HEK293 (cell line): Measurements from ENCODE around the gene TBCC.

Experiments used
- CTCF ChIA-PET: fragments of 350-600 bp; formaldehyde crosslinking; extraction: SDS; loops from one replicate; lab custom pipeline; 2021; ENCODE audit warnings: antibody characterized with exemption; lab: Yijun Ruan, JAX
- POLR2A ChIA-PET: fragments of 300-600 bp; formaldehyde crosslinking; extraction: SDS; loops from one replicate; lab custom pipeline; 2020; ENCODE audit warnings: antibody characterized with exemption, inconsistent platforms; lab: Yijun Ruan, JAX
- H3K27ac ChIP-seq: fragments of 200-500 bp; sonication (Bioruptor generic); 2 replicates; pipeline ENCODE4 v1.5.1; 2014; ENCODE audit warnings: low read depth, low read length, control low read depth, inconsistent platforms; ENCODE audit errors: extremely low read depth
- H3K36me3 ChIP-seq, 2 experiments: fragments of 200-500 bp in 1 of 2; sonication (Bioruptor generic) in 1 of 2; 1 replicate in 1 of 2; 2 replicates in 1 of 2; pipeline ENCODE4 v1.5.1; 2014 to 2017; ENCODE audit warnings: inconsistent platforms in 2 of 2, low read length in 2 of 2; ENCODE audit not compliant: control insufficient read depth in 2 of 2, insufficient read depth in 1 of 2
- H3K4me1 ChIP-seq: fragments of 200-500 bp; sonication (Bioruptor generic); 2 replicates; pipeline ENCODE4 v1.5.1; 2014; ENCODE audit warnings: mild to moderate bottlenecking, low read length, inconsistent platforms; ENCODE audit not compliant: control insufficient read depth, insufficient read depth
- H3K4me3 ChIP-seq: 2 replicates; pipeline ENCODE4 v1.5.1; 2011; ENCODE audit warnings: low read depth, mild to moderate bottlenecking, control low read depth, low read length, moderate library complexity
- H3K9me3 ChIP-seq: fragments of 200-500 bp; sonication (Bioruptor generic); 2 replicates; pipeline ENCODE4 v1.5.1; 2014; ENCODE audit warnings: low read depth, low read length, inconsistent platforms; ENCODE audit not compliant: control insufficient read depth, insufficient read depth
- GLI2 ChIP-seq: fragments of 450-650 bp; formaldehyde crosslinking; IDR thresholded peaks from 2 replicates; pipeline ENCODE4; 2017; ENCODE audit warnings: missing biosample characterization, missing genetic modification characterization, low read depth, borderline replicate concordance
- KLF7 ChIP-seq: fragments of 450-650 bp; formaldehyde crosslinking; IDR thresholded peaks from 2 replicates; pipeline ENCODE4 v1.5.1; 2016; ENCODE audit warnings: missing biosample characterization, missing genetic modification characterization, borderline replicate concordance
- OVOL3 ChIP-seq: fragments of 450-650 bp; formaldehyde crosslinking; IDR thresholded peaks from 2 replicates; pipeline ENCODE4 v1.5.1; 2016; ENCODE audit warnings: missing biosample characterization, missing genetic modification characterization
- PBX3 ChIP-seq: sonication (generic); formaldehyde crosslinking; IDR thresholded peaks from 2 replicates; pipeline ENCODE4 v1.8.1; 2022; ENCODE audit warnings: mild to moderate bottlenecking, moderate library complexity, missing genetic modification reagents
- ZBTB11 ChIP-seq: fragments of 450-650 bp; formaldehyde crosslinking; conservative IDR thresholded peaks from 2 replicates; pipeline ENCODE4 v1.5.1; 2016; ENCODE audit warnings: low read depth, missing biosample characterization, missing genetic modification characterization
- ZBTB7A ChIP-seq: fragments of 450-650 bp; formaldehyde crosslinking; IDR thresholded peaks from 2 replicates; pipeline ENCODE4 v1.5.1; 2016; ENCODE audit warnings: low read depth, missing biosample characterization, missing genetic modification characterization
- ZNF133 ChIP-seq: fragments of 450-650 bp; formaldehyde crosslinking; IDR thresholded peaks from 2 replicates; pipeline ENCODE4 v1.5.1; 2016; ENCODE audit warnings: missing biosample characterization, missing genetic modification characterization
- ZNF175 ChIP-seq: fragments of 450-650 bp; formaldehyde crosslinking; IDR thresholded peaks from 2 replicates; pipeline ENCODE4 v1.5.1; 2016; ENCODE audit warnings: missing biosample characterization, missing genetic modification characterization
- ZNF223 ChIP-seq: fragments of 450-650 bp; formaldehyde crosslinking; IDR thresholded peaks from 2 replicates; pipeline ENCODE4 v1.5.1; 2016; ENCODE audit warnings: missing biosample characterization, missing genetic modification characterization
- ZNF341 ChIP-seq: fragments of 450-650 bp; formaldehyde crosslinking; IDR thresholded peaks from 2 replicates; pipeline ENCODE4; 2016; ENCODE audit warnings: low read depth, missing biosample characterization, missing genetic modification characterization
- ZNF366 ChIP-seq: fragments of 450-650 bp; formaldehyde crosslinking; conservative IDR thresholded peaks from 2 replicates; pipeline ENCODE4 v1.5.1; 2016; ENCODE audit warnings: missing biosample characterization, missing genetic modification characterization
- ZNF416 ChIP-seq: fragments of 450-650 bp; formaldehyde crosslinking; IDR thresholded peaks from 2 replicates; pipeline ENCODE4 v1.5.1; 2016; ENCODE audit warnings: missing biosample characterization, missing genetic modification characterization
- ZNF449 ChIP-seq: fragments of 450-650 bp; formaldehyde crosslinking; IDR thresholded peaks from 2 replicates; pipeline ENCODE4 v1.5.1; 2017; ENCODE audit warnings: missing biosample characterization, mild to moderate bottlenecking, missing genetic modification characterization, moderate library complexity
- ZNF473 ChIP-seq: fragments of 450-650 bp; formaldehyde crosslinking; IDR thresholded peaks from 2 replicates; pipeline ENCODE4 v1.5.1; 2017; ENCODE audit warnings: missing biosample characterization, missing genetic modification characterization
- ZNF510 ChIP-seq: fragments of 450-650 bp; formaldehyde crosslinking; IDR thresholded peaks from 2 replicates; pipeline ENCODE4 v1.5.1; 2018; ENCODE audit warnings: mild to moderate bottlenecking, missing genetic modification characterization, missing biosample characterization; ENCODE audit not compliant: insufficient replicate concordance
- ZNF548 ChIP-seq: fragments of 450-650 bp; formaldehyde crosslinking; IDR thresholded peaks from 2 replicates; pipeline ENCODE4 v1.5.1; 2016; ENCODE audit warnings: missing biosample characterization, missing genetic modification characterization
- ZNF596 ChIP-seq: fragments of 450-650 bp; IDR thresholded peaks from 2 replicates; pipeline ENCODE4 v1.5.0; 2018; ENCODE audit warnings: missing biosample characterization, mild to moderate bottlenecking, missing genetic modification characterization, moderate library complexity
- ZNF600 ChIP-seq: fragments of 450-650 bp; formaldehyde crosslinking; IDR thresholded peaks from 2 replicates; pipeline ENCODE4 v1.5.1; 2016; ENCODE audit warnings: missing biosample characterization, missing genetic modification characterization
- ZNF785 ChIP-seq: fragments of 450-650 bp; formaldehyde crosslinking; IDR thresholded peaks from 2 replicates; pipeline ENCODE4 v1.5.1; 2016; ENCODE audit warnings: missing biosample characterization, missing genetic modification characterization
- ZSCAN4 ChIP-seq: fragments of 450-650 bp; formaldehyde crosslinking; IDR thresholded peaks from 2 replicates; pipeline ENCODE4 v1.5.1; 2017; ENCODE audit warnings: missing biosample characterization, missing genetic modification characterization

The TBCC gene

GRCh38 chr6:42777126-42777822 is 31.4 kb upstream of the TBCC start:
- H3K4me3 ChIP-seq, result no peak overlapping the region
- CTCF ChIA-PET, result no interaction called here
- no peak overlapping the region for H3K27ac ChIP-seq
- TF ChIP-seq ZBTB7A (tag by site-specific recombination) (no peak), ZNF785 (tag by site-specific recombination) (no peak), PBX3 (CRISPR knock-in tag) (no peak), ZNF510 (tag by site-specific recombination) (no peak), ZNF548 (tag by site-specific recombination) (no peak), ZNF449 (no peak), ZNF175 (tag by site-specific recombination) (no peak), ZBTB11 (tag by site-specific recombination) (no peak), KLF7 (no peak), ZSCAN4 (tag by site-specific recombination) (no peak), ZNF341 (no peak), ZNF473 (tag by site-specific recombination) (no peak), ZNF133 (tag by site-specific recombination) (no peak), OVOL3 (tag by site-specific recombination) (no peak), ZNF366 (no peak), ZNF223 (tag by site-specific recombination) (no peak), ZNF596 (tag by site-specific recombination) (no peak), ZNF600 (tag by site-specific recombination) (no peak), ZNF416 (tag by site-specific recombination) (no peak), GLI2 (tag by site-specific recombination) (no peak)
- no peaks in the 10 kb centered on the region for H3K36me3 ChIP-seq
- H3K4me1 ChIP-seq, result no peaks in the 10 kb centered on the region
- POLR2A ChIA-PET, result interaction anchor here (16.3 kb wide), 1 partner anchor 31 kb away, joined by 316 read pairs; the partner anchor contains the start of gene TBCC
- H3K9me3 ChIP-seq, result no peaks in the 10 kb centered on the region
